Endothelial cell of umbilical vein (primary cell): ENCODE results near the gene LMCD1. TPM values are rescaled to one million over a fixed set of nuclear protein-coding genes. Genes with fewer than 3 reads are reported as not detected.

Experiments
- BruUV-seq: library from RNA; stranded (reverse); fragments of 400-500 nt; replicated peaks from 2 replicates; lab custom pipeline; 2021; lab: Mats Ljungman, UMichigan
- CTCF ChIA-PET: fragments of 300-600, 350-600 bp; sonication (Branson Sonifier 250); formaldehyde crosslinking; loops from one replicate; lab custom pipeline; 2021; ENCODE audit warnings: antibody characterized with exemption, inconsistent platforms; lab: Charles Lee
- POLR2A ChIA-PET: fragments of 300-600, 350-600 bp; sonication (Branson Sonifier 250); formaldehyde crosslinking; loops from one replicate; lab custom pipeline; 2021; ENCODE audit warnings: antibody characterized with exemption, inconsistent platforms; lab: Charles Lee
- DNase-seq: peaks from one replicate; pipeline ENCODE4 v3.0.0-alpha.2; 2011; ENCODE audit warnings: low read depth, low spot score
- FAIRE-seq: peaks from 2 replicates; lab custom pipeline; 2011; peaks lifted over from hg19 to GRCh38; lab: Jason Lieb, UNC
- H2AFZ ChIP-seq: 2 replicates; pipeline ENCODE4 v1.6.0; 2012; ENCODE audit warnings: low read depth, low read length, control low read depth, inconsistent platforms
- H3K27ac ChIP-seq: 2 replicates; pipeline ENCODE4 v1.5.1; 2011; ENCODE audit warnings: low read depth, mild to moderate bottlenecking, control low read depth, low read length, moderate library complexity; ENCODE audit not compliant: insufficient read depth
- H3K27me3 ChIP-seq, 2 experiments: 2 replicates each; pipeline versions ENCODE4 v1.6.0 to v1.6.1; 2011; ENCODE audit warnings: low read length in 2 of 2, mixed read lengths in 1 of 2; ENCODE audit not compliant: control insufficient read depth in 2 of 2, insufficient read depth in 2 of 2
- H3K36me3 ChIP-seq, 2 experiments: 2 replicates in 1 of 2; 3 replicates in 1 of 2; pipeline ENCODE4 v1.5.1; 2011; ENCODE audit warnings: low read length in 2 of 2, mild to moderate bottlenecking in 1 of 2, moderate library complexity in 1 of 2; ENCODE audit not compliant: control insufficient read depth in 2 of 2, insufficient read depth in 2 of 2; ENCODE audit errors: extremely low read depth in 1 of 2
- H3K4me1 ChIP-seq: 3 replicates; pipeline ENCODE4 v1.5.1; 2011; ENCODE audit warnings: mild to moderate bottlenecking, low read length; ENCODE audit not compliant: control insufficient read depth, insufficient read depth; ENCODE audit errors: extremely low read depth
- H3K4me2 ChIP-seq: 2 replicates; pipeline ENCODE4 v1.6.1; 2011; ENCODE audit warnings: low read length, control low read depth, mixed read lengths; ENCODE audit not compliant: insufficient read depth
- H3K4me3 ChIP-seq, 3 experiments: fragments of 200-600 bp in 1 of 3; sonication (generic), shearing (Covaris generic) in 1 of 3; replicated peaks in 1 of 3; 2 replicates each; pipeline ENCODE4 v1.5.1; 2011 to 2016; ENCODE audit warnings: control low read depth in 3 of 3, low read length in 3 of 3, mild to moderate bottlenecking in 2 of 3, inconsistent platforms in 1 of 3, low read depth in 1 of 3, moderate library complexity in 1 of 3; ENCODE audit not compliant: insufficient read depth in 1 of 3
- H3K79me2 ChIP-seq: 2 replicates; pipeline ENCODE4 v1.6.0; 2012; ENCODE audit warnings: low read length, inconsistent platforms; ENCODE audit not compliant: control insufficient read depth, insufficient read depth
- H3K9ac ChIP-seq: replicated peaks from 2 replicates; pipeline ENCODE3; 2011; ENCODE audit warnings: low read length, control low read depth; ENCODE audit not compliant: insufficient read depth; ENCODE audit errors: extremely low read depth
- H3K9me1 ChIP-seq: replicated peaks from 3 replicates; pipeline ENCODE4 v1.6.0; 2011; ENCODE audit warnings: mild to moderate bottlenecking, low read length; ENCODE audit not compliant: control insufficient read depth, insufficient read depth; ENCODE audit errors: extremely low read depth
- H3K9me3 ChIP-seq: replicated peaks from 2 replicates; pipeline ENCODE4 v1.5.1; 2012; ENCODE audit warnings: low read length, inconsistent platforms; ENCODE audit not compliant: control insufficient read depth, insufficient read depth
- H4K20me1 ChIP-seq: replicated peaks from 2 replicates; pipeline ENCODE3; 2011; ENCODE audit warnings: mild to moderate bottlenecking, low read length; ENCODE audit not compliant: control insufficient read depth, insufficient read depth; ENCODE audit errors: extremely low read depth
- CTCF ChIP-seq, 2 donors: IDR thresholded peaks; 1 replicate in 1 of 2; 2 replicates in 1 of 2; pipeline ENCODE4 v1.5.1; 2011; ENCODE audit warnings: low read length in 2 of 2, mild to moderate bottlenecking in 2 of 2, moderate library complexity in 2 of 2, control low read depth in 1 of 2, inconsistent platforms in 1 of 2, low read depth in 1 of 2; ENCODE audit not compliant: insufficient read depth in 1 of 2; ENCODE audit errors: extremely low read depth in 1 of 2
- EZH2 ChIP-seq: IDR thresholded peaks from 2 replicates; pipeline ENCODE4 v1.6.1; 2012; ENCODE audit warnings: borderline replicate concordance, low read depth, mild to moderate bottlenecking, moderate library complexity, low read length, inconsistent platforms; ENCODE audit not compliant: severe bottlenecking
- FOS ChIP-seq: IDR thresholded peaks from 2 replicates; pipeline ENCODE4 v1.6.1; 2011; ENCODE audit warnings: mild to moderate bottlenecking, low read length, moderate library complexity, borderline replicate concordance; ENCODE audit not compliant: insufficient read depth
- GATA2 ChIP-seq: IDR thresholded peaks from 2 replicates; pipeline ENCODE4 v1.7.0; 2011; ENCODE audit warnings: low read depth, mild to moderate bottlenecking, moderate library complexity, mixed read lengths, low read length; ENCODE audit not compliant: insufficient read length, insufficient read depth
- JUN ChIP-seq: IDR thresholded peaks from 2 replicates; pipeline ENCODE4 v1.6.1; 2011; ENCODE audit warnings: borderline replicate concordance, low read depth; ENCODE audit not compliant: insufficient read length, insufficient read depth
- MAX ChIP-seq: IDR thresholded peaks from 2 replicates; pipeline ENCODE4 v1.6.1; 2011; ENCODE audit not compliant: insufficient read depth, insufficient read length
- MYC ChIP-seq: IDR thresholded peaks from one replicate; pipeline ENCODE4 v1.6.1; 2011; ENCODE audit warnings: mild to moderate bottlenecking, low read depth, low read length
- POLR2A ChIP-seq: IDR thresholded peaks from 2 replicates; pipeline ENCODE4 v1.6.1; 2012; ENCODE audit warnings: low read depth, mild to moderate bottlenecking, control low read depth, low read length
- POLR2AphosphoS5 ChIP-seq: IDR thresholded peaks from 2 replicates; pipeline ENCODE4 v1.6.1; 2012; ENCODE audit warnings: low read depth, mild to moderate bottlenecking, control low read depth, low read length, moderate library complexity; ENCODE audit not compliant: insufficient read depth
- dilution Hi-C: fragments of 300-500 bp; cut with MboI; formaldehyde crosslinking; loops from one replicate; pipeline ENCODE4 v1.15.0; 2019; ENCODE audit warnings: low sequenced_read_pairs; ENCODE audit not compliant: extremely low pct_ligation_motif_present
- intact Hi-C: fragments of 100-400 bp; cut with micrococcal nuclease; formaldehyde crosslinking; loops from one replicate; pipeline ENCODE4 v1.10.0; 2022
- polyA plus RNA-seq, 4 experiments: library from polyadenylated mRNA; depleted of rRNA in 3 of 4; stranded (reverse) in 3 of 4; unstranded in 1 of 4; fragments of >200 nt; gene quantifications; 2 replicates each; pipeline versions ENCODE4 v1.2.1 to v1.2.3, GENCODE V29; 2011 to 2012; ENCODE audit warnings: missing spikeins in 1 of 4
- total RNA-seq: library from RNA; stranded (reverse); gene quantifications from 2 replicates; pipeline ENCODE4 v1.2.3, GENCODE V29; 2021

LMCD1 gene
- total and polyA plus RNA-seq, 2 donors (not counting 3 experiments of a cell fraction or from before 2014, with no cell fraction given): 7.6 to 14.5 TPM

- no peaks in the 10 kb centered on the region for H4K20me1 ChIP-seq
- no peak for FAIRE-seq
- no peak overlapping the region for H2AFZ ChIP-seq
- BruUV-seq: no TSS peak
- POLR2A ChIA-PET: no interaction called here
- dilution Hi-C loops: no loop called here
- peaks cover 16% of the 10 kb centered on the region for H3K4me1 ChIP-seq
- H3K4me2 ChIP-seq: no peak overlapping the region
- no peak for TF ChIP-seq GATA2
- no peak for TF ChIP-seq CTCF (IDR thresholded peaks at IDR 0.05; ENCODE audit: extremely low read depth in 1 of 2, insufficient read depth in 1 of 2, low read depth in 1 of 2, low read length in 2 of 2)
- TF ChIP-seq EZH2: no peak
- TF ChIP-seq POLR2AphosphoS5: no peak
- no peak for TF ChIP-seq MYC
- no peak for TF ChIP-seq MAX
- no peak for TF ChIP-seq JUN
- TF ChIP-seq FOS: no peak
- TF ChIP-seq POLR2A: no peak
- intact Hi-C loops: no loop called here
- H3K9me3 ChIP-seq: no peaks in the 10 kb centered on the region
- H3K36me3 ChIP-seq: no peaks in the 10 kb centered on the region
- no peaks in the 10 kb centered on the region for H3K9me1 ChIP-seq
- CTCF ChIA-PET: interaction anchor here (2.2 kb wide), 1 partner anchor 43 kb away, joined by 5 read pairs; no protein-coding TSS in a partner anchor
- no peak overlapping the region for H3K4me3 ChIP-seq
- no peak for DNase-seq
- H3K9ac ChIP-seq: no peak overlapping the region
- no peaks in the 10 kb centered on the region for H3K79me2 ChIP-seq
- no peak overlapping the region for H3K27ac ChIP-seq
- no peaks in the 10 kb centered on the region for H3K27me3 ChIP-seq
Observed at GRCh38 chr3:8485141-8485870, 16.3 kb upstream of the LMCD1 start.
